HG03432 (cell line): ENCODE data around the gene DPT.

ENCODE experiments used
- ATAC-seq: cut with Tn5 transposase; IDR thresholded peaks from one replicate; pipeline ENCODE4 v1.9.1; 2021; ENCODE audit warnings: mild to moderate bottlenecking, moderate library complexity; ENCODE audit not compliant: unreplicated experiment

DPT gene

DNA sequence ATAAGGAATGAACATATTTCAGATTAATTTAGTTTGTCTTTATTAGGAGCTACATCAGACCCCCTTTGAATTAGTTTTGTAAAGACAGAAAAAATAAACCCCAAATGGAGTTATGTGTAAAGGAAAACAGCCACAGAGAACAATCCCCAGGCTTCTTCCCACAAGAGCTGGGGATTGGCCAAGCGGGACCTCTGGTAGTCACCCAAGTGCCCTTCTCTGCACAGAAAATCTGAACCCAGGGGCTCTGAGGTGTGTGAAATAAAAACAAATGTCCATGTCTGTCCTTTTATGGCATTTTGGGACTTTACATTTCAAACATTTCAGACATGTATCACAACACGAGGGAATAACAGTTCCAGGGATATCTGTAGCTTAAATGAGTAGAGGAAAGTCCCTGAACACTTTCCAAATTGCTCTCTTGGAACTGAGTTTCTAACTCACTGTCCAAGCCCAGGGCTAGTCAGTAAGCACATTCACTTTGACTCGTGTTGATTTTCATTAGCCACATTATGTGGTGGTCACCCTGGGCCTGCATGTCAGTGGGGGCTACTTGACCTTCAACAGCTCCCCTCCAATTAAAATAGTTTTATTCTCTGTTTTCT lies 22.5 kb downstream of the DPT start:
- ATAC-seq = no peak

DNA sequence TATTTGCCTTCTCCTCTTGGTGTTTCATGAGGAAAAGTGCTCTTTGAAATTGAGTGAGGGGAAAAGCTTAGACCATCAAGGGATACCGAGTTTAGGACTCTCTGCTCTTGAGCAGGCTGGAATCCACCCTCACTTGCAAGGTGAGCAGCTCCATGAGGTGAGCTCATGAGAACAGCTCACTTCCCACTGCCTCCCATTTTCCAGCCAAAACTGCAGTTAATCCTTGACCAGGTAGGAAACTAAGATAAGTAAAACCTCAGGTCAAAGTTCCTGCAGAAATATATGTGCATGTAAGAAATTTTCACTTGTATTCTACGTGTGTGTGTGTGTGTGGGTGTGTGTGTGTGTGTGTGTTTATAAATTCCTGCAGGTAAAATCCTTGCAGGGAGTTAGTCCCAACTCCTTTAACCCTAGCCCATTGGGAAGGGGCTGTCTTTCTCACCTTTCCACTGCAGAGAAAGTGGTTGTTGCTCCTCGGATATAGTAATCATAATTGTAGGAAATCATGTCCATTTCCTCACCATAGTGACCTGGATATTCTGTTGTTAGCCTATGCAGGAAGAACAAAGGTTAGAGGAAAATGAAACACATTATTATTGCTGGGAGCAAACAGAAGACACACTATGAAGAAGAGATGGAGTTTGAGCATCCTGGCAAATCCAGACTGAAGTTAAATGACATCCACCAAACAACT lies 28.3 kb downstream of the DPT start:
- no peak for ATAC-seq

DNA sequence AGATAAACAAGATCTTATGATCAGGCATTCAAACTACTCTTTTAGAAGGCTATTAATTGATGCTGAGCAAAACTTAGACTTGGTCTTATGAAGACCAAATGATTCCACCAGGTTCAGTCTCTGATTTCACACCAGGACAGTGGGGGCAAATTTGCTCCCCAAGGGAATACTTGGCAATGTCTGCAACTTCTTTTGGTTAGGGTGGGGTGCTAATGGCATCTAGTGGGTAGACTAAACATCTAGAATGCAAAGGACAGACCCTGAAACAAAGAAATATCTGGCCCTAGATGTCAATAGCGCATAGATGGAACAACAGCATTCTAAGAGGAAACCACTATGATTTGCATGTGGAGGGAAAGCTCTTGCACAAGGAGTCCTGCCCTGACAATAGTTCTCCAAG lies 30.6 kb downstream of the DPT start:
- no peak for ATAC-seq

DNA sequence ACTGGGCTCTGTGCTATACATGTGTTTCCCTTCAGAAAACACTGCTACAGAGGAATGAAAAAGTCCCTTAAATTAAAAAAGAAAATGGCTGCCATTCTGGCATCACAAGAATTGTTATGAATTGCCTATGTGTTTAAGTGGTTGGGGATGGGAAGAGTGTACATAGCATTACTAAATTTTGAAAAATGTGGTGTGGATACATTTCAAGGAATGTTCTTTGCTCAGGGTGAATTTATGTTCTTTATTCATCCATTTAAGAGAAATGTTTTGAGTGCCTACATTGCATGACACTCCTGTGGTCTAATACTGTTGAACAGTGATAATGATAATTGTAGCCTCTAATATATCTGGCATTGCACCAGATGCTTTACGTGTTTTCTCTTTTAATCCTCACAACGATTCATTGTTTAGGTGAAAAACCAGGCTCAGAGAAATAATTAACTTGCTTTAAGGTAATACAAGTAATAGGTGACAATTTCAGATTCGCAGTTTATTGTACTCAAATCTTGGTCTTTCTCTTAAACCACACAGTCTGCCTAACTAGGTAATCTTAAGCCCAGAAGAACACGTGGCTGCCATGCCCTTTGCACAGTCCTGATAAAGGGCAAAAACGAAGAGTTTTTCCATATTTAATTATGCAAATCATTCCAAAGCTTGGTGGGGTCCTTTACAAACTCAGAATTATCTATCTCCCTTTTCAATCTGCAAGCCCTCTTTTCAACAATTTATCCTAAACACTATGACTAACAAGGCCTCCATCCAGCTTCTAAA lies 31.5 kb downstream of the DPT start:
- no peak for ATAC-seq

DNA sequence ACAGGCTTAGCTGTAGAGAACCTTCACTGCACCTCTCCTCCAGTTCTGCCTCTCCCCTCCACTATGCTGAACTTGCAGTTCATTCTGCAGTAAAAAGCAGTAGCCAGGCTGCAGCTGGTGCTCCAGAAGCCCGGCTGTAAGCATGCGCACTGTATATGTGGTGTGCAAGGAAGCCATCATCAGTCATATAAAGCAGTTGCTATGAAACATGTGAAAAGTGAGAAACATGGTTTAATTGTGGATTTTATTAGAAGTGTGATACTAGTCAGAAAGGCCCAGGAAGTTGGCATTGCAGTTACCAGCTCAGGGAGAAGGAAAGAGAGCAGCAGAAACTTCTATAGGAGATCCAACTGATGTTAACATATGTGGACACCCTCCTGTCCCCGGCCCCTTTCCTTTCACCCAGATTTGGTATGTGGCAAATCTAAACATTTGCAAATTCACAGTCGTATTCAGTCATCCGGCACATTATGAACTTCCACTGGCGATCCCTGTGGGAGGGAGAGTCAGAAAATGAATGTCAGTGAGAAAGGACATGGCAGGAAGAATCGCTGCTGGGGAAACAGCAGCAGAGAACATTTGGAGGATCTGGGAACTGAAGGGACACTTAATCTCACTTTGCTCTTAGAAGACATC lies 32.8 kb downstream of the DPT start:
- ATAC-seq = no peak

DNA sequence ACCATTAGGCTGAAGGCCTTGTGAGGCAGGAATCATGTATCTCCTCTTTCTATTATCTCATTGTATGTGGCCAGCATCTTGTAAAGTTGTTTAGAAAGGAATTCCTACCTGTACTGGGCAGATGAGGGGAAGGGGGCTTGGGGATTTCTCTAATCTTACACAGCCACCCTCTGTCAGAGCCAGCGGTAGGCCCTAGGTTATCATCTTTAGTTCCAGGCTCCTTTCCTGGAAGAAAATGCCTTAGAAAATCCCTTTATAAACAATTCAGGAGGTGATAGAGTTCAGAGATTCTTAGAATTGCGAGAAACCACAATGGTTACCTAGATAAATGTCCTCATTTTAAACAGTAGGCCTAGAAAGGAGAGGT lies 35.2 kb downstream of the DPT start:
- no peak for ATAC-seq

DNA sequence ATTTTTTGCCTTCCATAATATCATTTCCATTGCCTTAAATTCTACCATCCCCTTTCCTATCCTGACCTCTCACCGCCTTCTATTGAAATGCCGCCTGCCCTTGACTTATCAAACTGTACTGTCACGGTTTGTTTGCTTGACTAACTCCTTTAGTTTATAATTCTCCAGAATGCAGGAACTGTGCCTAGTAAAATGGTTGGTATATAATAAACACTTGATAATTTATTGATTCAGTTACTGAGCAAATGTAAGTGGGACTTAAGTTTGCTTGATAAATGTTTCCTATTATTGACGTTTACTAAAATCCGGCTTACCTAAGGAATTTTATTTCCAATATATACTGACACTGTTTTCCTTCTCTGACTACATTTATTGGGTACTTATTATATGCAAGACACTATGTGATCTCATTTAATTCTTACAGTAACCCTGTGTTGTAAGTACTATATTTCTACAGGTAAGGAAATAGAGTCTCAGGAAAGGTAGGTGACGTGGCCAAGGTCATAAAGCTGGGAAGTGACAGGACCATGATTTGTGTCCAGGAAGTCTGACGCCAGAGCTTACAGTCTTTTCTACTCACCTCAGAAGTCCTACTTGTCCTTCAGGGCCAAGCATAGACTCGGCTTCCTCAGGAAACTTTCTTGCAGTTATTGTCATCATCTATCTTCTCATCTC lies 35.7 kb downstream of the DPT start:
- ATAC-seq = no peak

DNA sequence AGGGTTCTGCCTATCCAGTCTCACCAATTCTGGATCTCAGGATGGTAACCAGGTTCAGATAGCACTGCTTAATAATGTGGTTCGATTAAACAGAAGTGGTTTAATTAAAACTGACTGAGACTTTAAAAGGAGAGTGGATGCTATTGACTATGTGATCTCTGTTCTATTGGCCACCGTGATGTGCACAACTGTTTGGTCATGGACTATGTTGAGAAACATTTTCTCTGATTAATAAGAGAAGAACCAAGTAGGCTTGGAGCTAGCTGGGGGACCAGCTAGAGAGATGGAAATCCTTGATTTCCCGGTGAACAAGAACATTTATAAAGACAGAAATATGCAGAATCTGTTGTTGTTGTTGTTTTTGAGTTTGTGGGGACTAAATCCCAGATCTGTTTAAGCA lies 36.5 kb downstream of the DPT start:
- no peak for ATAC-seq

DNA sequence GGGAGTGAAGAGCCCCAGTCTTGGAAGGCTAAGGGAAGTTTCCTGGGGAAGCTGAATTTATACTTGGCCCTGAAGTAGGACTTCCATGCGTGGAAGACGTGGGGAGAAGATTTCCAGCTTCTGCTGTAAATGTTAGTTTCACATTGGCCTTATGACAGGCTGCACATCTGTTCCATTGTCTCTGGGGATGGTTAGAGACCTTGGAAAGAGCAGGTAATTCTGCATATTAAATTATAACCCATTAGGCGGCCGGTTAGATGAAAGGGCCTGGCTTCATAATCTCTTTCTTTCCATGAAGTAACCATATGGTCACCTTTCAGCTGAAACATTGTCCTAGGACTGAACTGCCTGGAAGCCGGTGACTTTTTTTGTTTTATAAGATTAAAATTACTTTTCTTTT lies 37.5 kb downstream of the DPT start:
- no peak for ATAC-seq

DNA sequence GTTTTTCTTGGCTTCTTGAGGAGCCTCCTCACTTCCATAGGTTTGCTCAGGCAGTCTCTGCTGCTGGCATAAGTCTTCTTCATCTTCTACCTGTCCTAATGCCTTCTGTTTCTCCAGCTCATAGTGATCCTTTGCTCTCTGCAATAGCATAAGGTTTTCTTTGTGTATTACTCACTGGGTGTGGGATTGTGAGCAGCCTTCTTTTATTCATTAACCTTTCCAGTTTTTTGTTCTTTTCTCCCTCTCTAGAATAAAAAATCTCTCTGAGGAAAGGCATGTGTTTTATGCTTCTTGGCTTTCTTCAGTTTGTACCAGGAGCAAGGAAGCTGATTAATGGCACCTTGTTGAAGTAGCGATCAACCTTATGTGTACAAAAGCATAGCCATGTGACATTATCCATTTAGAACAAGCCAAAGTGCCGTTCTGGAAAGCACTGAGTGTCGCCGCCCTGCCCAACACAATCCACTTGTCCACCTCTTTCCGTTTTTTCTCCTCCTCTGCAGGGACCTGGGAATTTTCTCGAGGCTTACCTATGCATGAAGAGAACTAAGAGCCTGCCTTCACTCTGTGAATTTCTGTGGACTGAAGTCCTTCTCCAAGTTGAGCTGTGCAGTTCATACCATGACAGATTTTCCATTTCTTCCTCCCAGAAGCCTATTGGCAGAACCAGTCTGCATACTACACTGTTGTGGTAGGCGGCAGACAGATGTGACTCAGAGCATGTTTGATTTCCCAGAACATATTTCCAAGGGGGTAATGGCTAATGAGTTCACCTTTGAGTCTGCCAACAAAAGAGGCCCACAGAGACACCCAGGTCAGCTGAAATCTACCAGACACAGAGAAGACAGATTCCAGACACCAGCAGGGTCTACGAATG lies 39.0 kb downstream of the DPT start:
- ATAC-seq = no peak

DNA sequence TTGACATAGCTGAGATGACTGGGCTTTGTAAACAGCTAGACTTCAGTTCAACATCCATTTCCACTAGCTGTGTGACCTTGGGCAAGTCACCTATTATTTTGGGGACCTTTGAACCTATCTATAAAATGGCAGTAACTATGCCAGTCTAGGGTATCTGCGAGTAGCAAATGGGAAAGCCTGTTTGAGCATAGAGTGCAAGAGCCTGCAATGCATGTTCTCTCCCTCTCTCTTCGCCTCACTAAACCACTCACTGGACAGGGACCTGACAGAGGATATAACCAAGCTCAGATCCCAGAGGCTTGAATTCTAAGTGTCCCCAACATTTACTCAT lies 39.7 kb downstream of the DPT start:
- no peak for ATAC-seq

DNA sequence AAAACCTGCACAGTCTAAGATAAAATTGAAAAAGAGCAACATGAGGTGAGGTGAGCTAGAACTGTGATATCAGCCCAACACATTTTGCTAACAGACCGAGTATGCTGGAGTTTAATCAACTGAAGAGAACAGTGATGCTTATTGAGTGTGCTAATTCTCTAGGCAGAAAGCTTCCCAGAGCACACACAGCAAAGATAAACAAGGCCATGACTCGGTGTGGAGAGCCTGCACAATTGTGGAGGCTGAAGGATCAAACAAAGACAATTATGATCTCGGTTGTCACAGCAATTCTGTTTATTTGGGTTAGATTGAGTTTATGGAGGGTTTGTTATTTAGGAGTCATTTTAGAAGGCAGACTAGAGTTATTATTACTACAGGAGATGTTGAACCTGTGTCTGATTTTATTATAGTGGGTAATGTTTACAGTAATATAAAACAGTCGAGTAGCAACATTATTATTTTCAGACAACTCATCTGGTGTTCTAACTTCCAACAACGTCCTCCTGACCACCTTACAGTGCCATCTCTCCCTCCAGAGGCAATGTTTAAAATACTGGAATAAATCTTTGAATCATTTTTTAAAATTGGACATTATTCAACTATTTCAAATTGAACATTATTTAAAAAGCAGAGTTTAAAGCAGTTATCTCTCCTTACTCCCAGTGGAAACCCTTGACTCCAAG lies 40.2 kb downstream of the DPT start:
- ATAC-seq = no peak

DNA sequence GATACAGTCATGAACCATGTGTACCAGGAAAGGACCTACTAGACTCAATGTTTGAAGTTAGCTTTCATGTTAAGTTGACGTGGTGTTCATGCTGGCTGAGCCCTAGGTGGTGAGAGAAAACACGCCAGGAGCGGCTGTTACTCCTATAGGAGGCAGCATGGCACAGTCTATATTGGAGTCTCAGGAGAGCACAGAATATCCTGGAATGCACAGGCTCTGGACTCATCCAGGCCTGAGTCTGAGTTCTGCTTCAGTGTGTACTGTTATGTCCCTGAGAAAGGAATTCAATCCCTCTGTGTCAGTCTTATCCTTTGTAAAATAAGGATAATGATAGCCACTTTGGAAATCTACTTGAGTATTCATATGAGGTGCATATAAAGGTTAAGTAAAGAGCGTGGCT lies 41.2 kb downstream of the DPT start:
- no peak for ATAC-seq

DNA sequence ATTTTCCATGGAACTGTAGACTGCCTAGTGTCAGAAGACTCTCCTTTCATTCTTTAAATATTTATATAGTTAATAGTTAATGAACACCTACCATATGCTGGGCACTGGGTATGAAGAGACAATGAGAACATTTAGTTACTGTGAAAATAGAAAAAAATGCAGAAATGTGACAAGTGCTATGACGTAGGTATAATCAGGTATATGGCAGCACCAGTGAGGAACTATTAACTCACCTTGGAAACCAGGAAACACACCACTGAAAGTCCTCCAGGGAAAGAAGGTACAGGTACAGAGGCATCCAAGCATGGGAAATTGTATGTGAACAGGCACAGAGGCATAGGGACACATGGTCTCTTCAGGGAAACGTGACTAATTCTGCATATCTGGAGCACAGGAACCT lies 42.3 kb downstream of the DPT start:
- no peak for ATAC-seq

DNA sequence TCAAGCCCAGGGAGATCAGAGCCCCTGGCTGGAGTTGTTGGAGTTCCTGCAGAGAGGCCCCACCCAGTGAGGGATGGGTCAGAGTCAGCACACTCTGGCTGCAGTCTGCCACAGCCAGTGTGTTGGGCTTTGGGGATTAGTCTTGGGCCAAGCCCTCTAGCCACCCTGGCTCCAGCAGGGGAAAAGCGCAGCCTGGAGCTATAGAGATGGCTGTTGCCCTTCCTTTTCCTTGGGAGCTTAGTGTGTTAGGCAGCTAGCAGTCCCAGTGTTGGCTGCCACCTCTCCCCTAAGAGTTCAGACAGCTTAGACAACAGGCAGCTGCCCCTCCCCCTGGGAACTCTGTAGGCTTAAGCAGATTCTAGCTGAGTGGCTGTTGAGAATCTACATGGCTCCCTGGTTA lies 45.1 kb downstream of the DPT start:
- no peak for ATAC-seq

DNA sequence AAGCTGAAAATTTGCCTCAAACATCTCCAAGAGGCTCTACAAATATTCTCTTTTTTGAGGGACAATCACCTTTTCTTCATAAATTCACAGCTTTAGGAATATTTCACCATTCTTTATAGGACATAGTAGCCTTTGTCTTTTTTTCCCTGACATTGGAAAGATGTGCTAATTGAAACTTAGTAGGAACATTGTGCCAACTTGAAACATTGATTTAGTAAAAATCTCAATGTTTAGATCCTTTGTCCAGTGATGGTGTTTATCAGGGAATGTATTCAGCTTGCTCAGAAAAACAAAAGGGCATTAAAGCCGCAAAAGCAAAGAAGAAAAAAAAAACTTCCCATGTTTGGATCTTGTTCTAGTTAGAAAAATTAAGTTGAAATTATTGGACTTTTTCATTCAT lies 52.1 kb downstream of the DPT start:
- ATAC-seq = no peak

DNA sequence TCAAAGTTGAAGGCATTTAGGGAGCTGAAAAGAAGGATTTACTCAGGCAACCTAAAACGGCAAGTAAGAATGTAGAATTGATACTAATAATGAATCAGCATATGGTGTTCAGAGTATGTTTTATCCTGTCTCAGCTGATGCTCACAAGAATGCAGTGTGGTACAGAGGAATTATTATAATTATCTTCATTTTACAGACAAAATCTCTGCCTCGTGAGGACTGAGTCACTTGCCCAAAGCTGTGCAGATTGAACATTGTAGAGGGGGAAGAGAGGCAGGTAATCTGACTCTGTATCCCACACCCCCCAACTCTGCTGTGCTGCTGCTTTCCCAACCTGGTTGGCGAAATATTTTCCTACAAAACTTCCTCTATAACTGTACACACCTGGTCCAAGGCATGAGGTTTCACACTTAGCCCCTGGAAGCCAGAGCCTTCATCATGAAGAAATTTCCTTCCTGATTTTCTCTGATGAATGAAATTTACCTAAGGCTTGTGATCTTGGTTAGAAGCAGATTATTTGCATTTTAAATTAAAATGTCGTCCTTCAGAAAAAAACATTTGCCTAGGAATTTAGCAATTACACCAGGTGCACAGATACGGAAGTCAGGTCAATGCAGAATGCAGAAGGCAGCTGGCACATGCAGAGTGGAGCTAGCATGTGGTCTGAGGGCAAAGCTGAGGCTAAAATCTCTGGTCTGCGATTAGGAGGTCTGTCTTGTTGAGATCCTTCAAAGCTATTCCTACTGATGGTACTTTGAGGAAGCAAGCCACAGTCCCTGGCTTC lies 52.8 kb downstream of the DPT start:
- ATAC-seq = no peak

DNA sequence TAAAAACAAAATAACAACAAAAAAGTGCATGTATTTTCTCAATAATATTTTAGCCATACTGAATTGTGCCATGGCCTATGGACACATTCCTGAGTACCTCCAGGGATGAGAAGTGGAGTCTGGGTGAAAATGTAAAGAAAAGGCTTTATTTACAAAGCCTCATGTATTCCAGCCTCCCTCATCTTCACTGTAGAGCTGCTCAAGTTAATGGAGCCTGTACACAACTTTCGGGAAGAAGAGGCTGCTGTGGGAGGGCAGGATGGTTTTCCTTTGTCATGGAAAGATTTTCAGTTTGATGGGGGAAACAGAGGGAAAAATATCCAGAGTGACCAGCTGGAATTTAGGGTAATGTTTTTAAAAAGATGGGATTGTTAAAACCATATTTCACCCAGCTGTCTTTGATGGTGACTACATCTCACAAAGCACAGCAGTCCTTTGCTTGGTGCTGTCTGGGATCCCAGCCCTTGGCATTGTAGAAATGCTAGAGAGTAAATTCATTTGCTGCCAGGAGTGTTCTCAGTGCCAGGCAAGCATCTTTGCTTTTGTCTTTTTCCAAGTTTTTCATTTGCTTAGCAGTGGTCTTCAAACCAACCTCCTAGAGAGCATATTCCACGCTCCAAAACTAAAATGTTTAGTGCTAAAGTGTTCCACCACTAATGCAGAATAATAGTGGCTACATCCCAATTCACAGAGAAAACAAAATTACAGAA lies 54.9 kb downstream of the DPT start:
- no peak for ATAC-seq

DNA sequence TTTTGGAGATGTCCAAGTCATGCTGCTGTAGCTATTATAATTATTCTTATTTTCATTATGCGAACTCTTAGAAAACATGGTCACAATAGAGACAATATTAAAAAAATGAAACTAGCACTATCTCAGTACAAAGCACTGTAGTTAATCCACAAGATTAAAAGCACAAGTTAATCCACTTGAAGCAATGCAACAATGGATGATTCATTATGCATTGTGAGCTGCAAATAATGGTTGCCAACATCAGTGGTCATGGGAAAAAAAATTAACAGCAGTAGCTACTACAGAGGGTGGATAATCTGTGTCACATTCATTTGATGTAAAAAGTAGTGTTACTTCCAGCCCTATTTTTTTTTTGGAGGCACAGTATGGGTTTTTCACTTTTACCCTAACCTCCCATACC lies 56.7 kb downstream of the DPT start:
- no peak for ATAC-seq
